ENCODE data around the gene REXO4. TPM values are rescaled to one million over a fixed set of nuclear protein-coding genes. Genes with fewer than 3 reads are reported as not detected.
A peak's percentile ranks its signal among the peaks of the same experiment; 100 is the strongest.

The REXO4 gene
- total RNA-seq: 10 to 100 TPM; 27.5 to 34.1 TPM

- ATAC-seq (peak; percentile 90), DNase-seq (peak; percentile 92)
- peak within 1 kb of the TSS; percentile 94 for H3K27ac Mint-ChIP-seq
- H3K4me1 Mint-ChIP-seq: peaks cover 64% of the 10 kb centered on the region
- H3K36me3 Mint-ChIP-seq: peaks cover 15% of the 10 kb centered on the region
- peak within 1 kb of the TSS; percentile 88 for H3K4me3 Mint-ChIP-seq
- CTCF ChIA-PET: interaction anchor here (0.6 to 3.3 kb wide), 10 partner anchors 10 to 356 kb away, joined by 3 to 14 read pairs (median 4); partner anchors contain the start of genes CACFD1, CEL, STKLD1 and SURF1
- no peaks in the 10 kb centered on the region for H3K9me3 Mint-ChIP-seq (ENCODE audit: low read depth)
- H3K27me3 Mint-ChIP-seq: no peaks in the 10 kb centered on the region
Observed at GRCh38 chr9:133417541-133418461, at the start of gene REXO4. TSS of gene REXO4 (minus strand) at chr9:133418010. CDS start at chr9:133417844, 166 bp downstream.

DNA sequence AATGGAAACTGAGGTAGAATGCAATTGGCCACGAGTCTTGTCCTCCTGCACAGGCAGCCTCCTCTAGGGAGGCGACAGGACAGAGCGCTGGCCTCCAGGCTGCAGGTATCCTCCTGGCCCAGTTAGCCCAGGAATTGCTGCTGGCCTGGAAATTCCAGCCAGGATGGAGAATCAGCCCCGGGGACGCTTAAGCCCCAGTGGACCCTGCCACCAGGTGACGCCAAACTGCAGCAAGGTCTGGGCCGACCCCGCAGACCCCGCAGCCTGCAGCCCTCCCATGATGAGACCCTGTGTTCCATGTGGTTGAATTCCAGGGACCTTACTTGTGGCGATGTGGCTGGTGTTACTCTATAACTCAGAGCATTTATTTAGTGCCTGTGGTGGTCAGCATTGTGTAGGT lies 49.3 kb upstream of the REXO4 start:
- Mint-ChIP-seq H3K27me3 (no peaks in the 10 kb centered on the region), H3K4me3 (no peak overlapping the region), H3K4me1 (no peaks in the 10 kb centered on the region), H3K27ac (no peak overlapping the region), H3K36me3 (no peaks in the 10 kb centered on the region), H3K9me3 (ENCODE audit: low read depth) (no peaks in the 10 kb centered on the region)
- CTCF ChIA-PET: no interaction called here
- DNase-seq: no peak
- no peak for ATAC-seq

- H3K27me3 Mint-ChIP-seq: peaks cover 8% of the 10 kb centered on the region
- ATAC-seq (no peak), DNase-seq (no peak)
- no peaks in the 10 kb centered on the region for H3K9me3 Mint-ChIP-seq (ENCODE audit: low read depth)
- no peak overlapping the region for H3K4me3 Mint-ChIP-seq
- CTCF ChIA-PET: no interaction called here
- no peaks in the 10 kb centered on the region for H3K4me1 Mint-ChIP-seq
- H3K27ac Mint-ChIP-seq: no peak overlapping the region
- no peaks in the 10 kb centered on the region for H3K36me3 Mint-ChIP-seq
Observed at GRCh38 chr9:133465984-133466383, 48.2 kb upstream of the REXO4 start.

GRCh38 chr9:133464638-133465037 lies 46.8 kb upstream of the REXO4 start:
- no peaks in the 10 kb centered on the region for H3K9me3 Mint-ChIP-seq (ENCODE audit: low read depth)
- CTCF ChIA-PET: interaction anchor here (1.5 kb wide), 1 partner anchor 59 kb away, joined by 4 read pairs; no protein-coding TSS in a partner anchor
- peaks cover 14% of the 10 kb centered on the region for H3K27me3 Mint-ChIP-seq
- H3K4me3 Mint-ChIP-seq: no peak overlapping the region
- H3K36me3 Mint-ChIP-seq: no peaks in the 10 kb centered on the region
- peaks cover 2% of the 10 kb centered on the region for H3K4me1 Mint-ChIP-seq
- no peak for ATAC-seq
- no peak for DNase-seq
- H3K27ac Mint-ChIP-seq: no peak overlapping the region

GRCh38 chr9:133463864-133464615 lies 46.2 kb upstream of the REXO4 start:
- Mint-ChIP-seq H3K27ac (no peak overlapping the region), H3K4me3 (no peak overlapping the region), H3K36me3 (no peaks in the 10 kb centered on the region), H3K27me3 (peaks cover 14% of the 10 kb centered on the region), H3K4me1 (peaks cover 2% of the 10 kb centered on the region), H3K9me3 (ENCODE audit: low read depth) (no peaks in the 10 kb centered on the region)
- CTCF ChIA-PET: interaction anchor here (1.5 kb wide), 1 partner anchor 58 kb away, joined by 4 read pairs; no protein-coding TSS in a partner anchor
- ATAC-seq (no peak), DNase-seq (no peak)

GRCh38 chr9:133463234-133463863 lies 45.5 kb upstream of the REXO4 start:
- H3K4me3 Mint-ChIP-seq: no peak overlapping the region

DNA sequence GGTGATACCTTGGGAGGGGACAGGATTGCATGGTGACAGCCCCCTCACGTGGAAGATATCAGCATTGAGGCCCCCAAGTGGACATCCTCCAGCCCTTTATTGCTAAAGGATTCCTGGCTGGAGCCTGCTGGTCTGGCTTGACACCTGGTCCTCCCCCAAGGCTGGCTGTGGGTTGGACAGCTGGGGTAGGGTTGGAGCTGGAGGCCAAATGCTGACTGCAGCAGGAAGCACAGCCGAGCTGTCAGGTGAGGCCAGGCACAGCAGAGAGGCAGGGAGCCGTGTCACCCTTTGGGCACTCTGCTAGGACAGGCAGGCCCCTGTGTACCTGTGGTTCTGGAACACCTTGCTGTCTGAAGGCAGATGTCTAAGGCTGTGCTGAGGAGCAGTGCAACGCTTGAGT lies 44.2 kb upstream of the REXO4 start:
- no peaks in the 10 kb centered on the region for H3K9me3 Mint-ChIP-seq (ENCODE audit: low read depth)
- DNase-seq (no peak), ATAC-seq (no peak)
- H3K27ac Mint-ChIP-seq: no peak overlapping the region
- CTCF ChIA-PET: interaction anchor here (0.9 to 1.1 kb wide), 2 partner anchors 16 to 18 kb away, joined by 3 read pairs; no protein-coding TSS in a partner anchor
- H3K36me3 Mint-ChIP-seq: no peaks in the 10 kb centered on the region
- H3K4me1 Mint-ChIP-seq: peaks cover 2% of the 10 kb centered on the region
- H3K27me3 Mint-ChIP-seq: peaks cover 20% of the 10 kb centered on the region
- no peak overlapping the region for H3K4me3 Mint-ChIP-seq

More at GRCh38 chr9:133463234-133463863, 45.5 kb upstream of the REXO4 start:
- ATAC-seq (no peak), DNase-seq (no peak)
- CTCF ChIA-PET: interaction anchor here (0.5 to 1.5 kb wide), 2 partner anchors 57 to 613 kb away, joined by 3 to 4 read pairs; no protein-coding TSS in a partner anchor
- Mint-ChIP-seq H3K27me3 (peaks cover 20% of the 10 kb centered on the region), H3K27ac (no peak overlapping the region), H3K4me1 (peaks cover 2% of the 10 kb centered on the region), H3K36me3 (no peaks in the 10 kb centered on the region), H3K9me3 (ENCODE audit: low read depth) (no peaks in the 10 kb centered on the region)

DNA sequence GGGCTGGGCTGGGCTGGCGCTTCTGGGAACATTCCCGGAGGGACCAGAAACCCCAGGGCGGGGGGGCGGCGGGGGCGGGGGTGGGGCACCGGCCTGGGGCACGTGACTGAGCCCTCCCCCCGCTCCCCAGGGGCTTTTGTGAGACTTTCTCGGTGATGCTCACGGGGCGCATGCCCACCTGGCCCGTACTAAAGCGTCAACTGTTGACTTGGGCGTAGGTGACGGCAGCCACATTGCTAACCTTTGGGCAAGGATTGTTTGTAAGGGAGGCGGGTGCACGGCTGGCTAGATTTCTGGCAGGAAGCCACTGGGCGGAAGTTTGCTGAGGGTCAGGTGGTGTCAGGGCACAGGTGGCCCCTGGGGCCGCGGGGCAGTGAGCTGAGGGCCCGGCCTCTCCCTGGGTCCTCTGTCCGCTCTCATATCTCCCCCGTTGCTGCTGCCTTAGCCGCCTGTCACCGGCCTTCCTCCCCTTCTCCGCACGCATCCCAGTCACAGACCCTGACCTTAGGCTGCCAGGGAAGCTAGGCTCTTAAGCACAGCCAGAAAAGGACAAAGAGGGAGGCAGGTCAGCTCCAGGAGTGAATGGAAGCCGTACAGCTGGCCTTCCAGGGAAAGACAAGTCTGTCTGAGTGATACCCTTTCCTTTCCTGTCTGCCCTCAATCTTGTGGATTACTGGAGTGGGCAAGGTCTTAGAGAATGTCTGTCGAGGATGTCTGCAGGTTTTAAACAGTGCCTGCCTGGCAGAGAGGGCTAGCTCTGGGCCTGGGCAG lies 42.8 kb upstream of the REXO4 start:
- DNase-seq: no peak
- peaks cover 20% of the 10 kb centered on the region for H3K27me3 Mint-ChIP-seq
- H3K4me1 Mint-ChIP-seq: peaks cover 2% of the 10 kb centered on the region
- no peak overlapping the region for H3K27ac Mint-ChIP-seq
- CTCF ChIA-PET: interaction anchor here (0.8 to 1.3 kb wide), 4 partner anchors 26 to 97 kb away, joined by 3 to 7 read pairs (median 4); no protein-coding TSS in a partner anchor
- no peaks in the 10 kb centered on the region for H3K9me3 Mint-ChIP-seq (ENCODE audit: low read depth)
- no peak for ATAC-seq
- H3K36me3 Mint-ChIP-seq: no peaks in the 10 kb centered on the region
- peak overlapping the region; percentile 33 for H3K4me3 Mint-ChIP-seq

DNA sequence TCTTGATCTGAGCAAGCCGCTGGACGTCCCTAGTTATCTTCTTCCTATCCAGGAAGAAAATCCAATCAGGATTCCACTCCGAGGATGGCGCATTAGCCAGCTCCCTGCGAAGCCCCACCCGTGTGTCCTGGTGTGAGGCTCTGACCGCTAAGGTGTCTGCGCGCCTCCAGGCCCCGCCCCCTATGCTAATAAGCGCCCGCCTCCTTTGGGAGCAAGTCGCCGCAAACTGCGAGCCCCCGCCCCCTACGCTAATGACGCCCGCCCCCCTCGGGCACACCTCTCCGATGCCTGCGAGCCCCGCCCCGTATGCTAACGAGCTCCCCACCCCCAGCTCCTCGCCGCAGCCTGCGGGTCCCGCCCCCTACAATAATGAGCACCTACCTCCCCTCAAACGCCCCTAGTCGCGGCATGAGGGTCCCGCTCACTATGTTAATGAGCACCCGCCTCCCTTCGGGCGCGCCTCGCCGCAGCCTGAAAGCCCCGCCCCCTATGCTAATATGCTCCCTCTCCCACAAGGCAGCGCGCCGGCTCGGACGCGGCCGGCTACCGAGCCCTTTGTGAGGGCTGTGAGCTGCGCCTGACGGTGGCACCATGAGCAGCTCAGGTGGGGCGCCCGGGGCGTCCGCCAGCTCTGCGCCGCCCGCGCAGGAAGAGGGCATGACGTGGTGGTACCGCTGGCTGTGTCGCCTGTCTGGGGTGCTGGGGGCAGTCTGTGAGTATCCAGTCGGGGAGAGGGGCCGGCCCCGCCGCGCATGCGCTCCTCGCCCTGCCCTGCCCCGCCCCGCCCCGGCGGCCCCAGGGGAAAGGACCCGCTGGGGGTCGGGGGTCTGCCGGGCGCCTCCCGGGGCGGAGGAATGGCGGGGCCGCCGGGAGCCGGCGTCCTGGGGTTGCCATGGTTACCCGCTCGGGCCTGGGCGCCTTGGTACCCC lies 41.9 kb upstream of the REXO4 start, which contains the start of gene CACFD1:
TSS of gene CACFD1 (plus strand) at position 503 of the 929 bp plus-strand sequence. CDS start at position 592, 89 bp downstream.
- Mint-ChIP-seq H3K27me3 (peaks cover 20% of the 10 kb centered on the region), H3K36me3 (no peaks in the 10 kb centered on the region), H3K4me1 (peaks cover 2% of the 10 kb centered on the region), H3K9me3 (ENCODE audit: low read depth) (no peaks in the 10 kb centered on the region), H3K4me3 (peak within 1 kb of the TSS; percentile 75), H3K27ac (peak within 1 kb of the TSS; percentile 46)
- CTCF ChIA-PET: interaction anchor here (0.6 to 1.3 kb wide), 5 partner anchors 27 to 100 kb away, joined by 3 to 7 read pairs (median 3); no protein-coding TSS in a partner anchor
- ATAC-seq (peak; percentile 90), DNase-seq (peak; percentile 94)

GRCh38 chr9:133458643-133459312 lies 41.0 kb upstream of the REXO4 start:
- Mint-ChIP-seq H3K9me3 (ENCODE audit: low read depth) (no peaks in the 10 kb centered on the region), H3K27me3 (peaks cover 20% of the 10 kb centered on the region), H3K36me3 (no peaks in the 10 kb centered on the region), H3K27ac (no peak overlapping the region), H3K4me1 (peaks cover 2% of the 10 kb centered on the region), H3K4me3 (no peak overlapping the region)
- ATAC-seq: no peak
- DNase-seq: no peak
- CTCF ChIA-PET: interaction anchor here (0.6 to 1.3 kb wide), 4 partner anchors 21 to 101 kb away, joined by 3 to 7 read pairs (median 4); partner anchors contain the start of gene SLC2A6

DNA sequence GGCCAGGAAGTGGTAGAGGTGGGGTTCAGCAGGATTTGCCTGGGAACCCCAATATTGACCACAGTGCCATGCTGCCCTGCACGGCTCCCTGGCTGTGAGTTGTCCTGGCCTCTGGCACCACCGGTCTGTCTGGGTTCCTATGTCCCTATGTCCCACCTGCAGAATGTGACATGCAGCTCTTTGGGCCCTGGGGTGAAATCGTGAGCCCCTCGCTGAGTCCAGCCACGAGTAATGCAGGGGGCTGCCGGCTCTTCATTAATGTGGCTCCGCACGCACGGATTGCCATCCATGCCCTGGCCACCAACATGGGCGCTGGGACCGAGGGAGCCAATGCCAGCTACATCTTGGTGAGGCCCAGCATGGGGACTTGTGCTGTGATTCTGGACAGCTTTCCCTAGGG lies 39.9 kb upstream of the REXO4 start:
- CTCF ChIA-PET: interaction anchor here (1.0 kb wide), 1 partner anchor 22 kb away, joined by 4 read pairs; the partner anchor contains the start of gene SLC2A6
- H3K27ac Mint-ChIP-seq: no peak overlapping the region
- peaks cover 2% of the 10 kb centered on the region for H3K4me1 Mint-ChIP-seq
- no peaks in the 10 kb centered on the region for H3K9me3 Mint-ChIP-seq (ENCODE audit: low read depth)
- peaks cover 20% of the 10 kb centered on the region for H3K27me3 Mint-ChIP-seq
- no peaks in the 10 kb centered on the region for H3K36me3 Mint-ChIP-seq
- ATAC-seq (no peak), DNase-seq (no peak)
- no peak overlapping the region for H3K4me3 Mint-ChIP-seq
